IgD-negative memory B cell (primary cell): ENCODE results near the gene SLIT3. TPM values are rescaled to one million over a fixed set of nuclear protein-coding genes. Genes with fewer than 3 reads are reported as not detected.
"Not testable (repeated sequence)": the region's sequence is repeated elsewhere in the genome, so short reads cannot be mapped to it uniquely, and the experiment has no call there.

Experiments used
- H3K27ac Mint-ChIP-seq, 3 donors: one replicate each; pipeline ENCODE4 v1.8.0; 2020 to 2022; ENCODE audit warnings: mild to moderate bottlenecking in 3 of 3, mixed read lengths in 3 of 3, moderate library complexity in 1 of 3
- H3K27me3 Mint-ChIP-seq: one replicate; pipeline ENCODE4 v1.8.0; 2021; ENCODE audit warnings: mixed read lengths
- H3K36me3 Mint-ChIP-seq: one replicate; pipeline ENCODE4 v1.8.0; 2020; ENCODE audit warnings: mild to moderate bottlenecking, mixed read lengths
- H3K4me1 Mint-ChIP-seq, 3 donors: one replicate each; pipeline ENCODE4 v1.8.0; 2020 to 2022; ENCODE audit warnings: mixed read lengths in 3 of 3, mild to moderate bottlenecking in 1 of 3
- H3K4me3 Mint-ChIP-seq, 4 donors: one replicate each; pipeline ENCODE4 v1.8.0; 2020 to 2022; ENCODE audit warnings: mild to moderate bottlenecking in 4 of 4, mixed read lengths in 4 of 4, moderate library complexity in 3 of 4
- H3K9me3 Mint-ChIP-seq, 3 donors: one replicate each; pipeline ENCODE4 v1.8.0; 2020 to 2021; ENCODE audit warnings: mixed read lengths in 3 of 3, mild to moderate bottlenecking in 1 of 3
- polyA plus RNA-seq: library from polyadenylated mRNA; unstranded; fragments of 300-500 nt; fragmentation: Illumina TruSeq; gene quantifications from one replicate; pipeline ENCODE4 v1.2.3, GENCODE V29; 2021

Gene SLIT3
- polyA plus RNA-seq, 1 donor from 2014 or later, result not detected

DNA sequence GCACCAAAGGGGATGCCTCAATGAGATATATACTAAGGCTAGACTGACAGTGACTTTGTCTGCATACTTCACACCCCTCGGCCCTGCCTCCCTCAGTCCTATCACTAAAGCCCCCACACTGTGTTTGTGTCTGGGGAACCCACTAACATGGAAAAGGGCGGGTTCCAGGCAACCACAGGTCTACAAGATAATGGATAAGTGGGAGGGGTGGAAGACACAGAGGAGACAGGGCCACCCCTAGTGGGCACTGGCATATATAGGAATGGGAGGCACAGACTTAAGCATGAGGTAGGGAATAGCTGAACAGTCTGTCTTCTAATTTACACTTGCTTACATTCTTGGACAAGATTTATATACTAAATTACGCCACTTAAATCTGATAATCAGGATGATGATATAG, 74.0 kb downstream of the SLIT3 start:
- Mint-ChIP-seq H3K9me3 (peaks cover 0 to 3% (median 0%) of the 10 kb centered on the region in 3 donors), H3K4me3 (no peak overlapping the region), H3K27ac (no peak overlapping the region), H3K36me3 (no peaks in the 10 kb centered on the region), H3K4me1 (no peaks in the 10 kb centered on the region), H3K27me3 (peaks cover 2% of the 10 kb centered on the region)

- Mint-ChIP-seq H3K27me3 (peaks cover 2% of the 10 kb centered on the region), H3K27ac (no peak overlapping the region), H3K9me3 (peaks cover 0 to 3% (median 0%) of the 10 kb centered on the region in 3 donors), H3K36me3 (no peaks in the 10 kb centered on the region), H3K4me3 (no peak overlapping the region), H3K4me1 (no peaks in the 10 kb centered on the region)
Measured at GRCh38 chr5:169225830-169226356, 75.0 kb downstream of the SLIT3 start.

- Mint-ChIP-seq H3K27me3 (peaks cover 4% of the 10 kb centered on the region), H3K4me1 (no peaks in the 10 kb centered on the region), H3K9me3 (peaks cover 0 to 5% (median 0%) of the 10 kb centered on the region in 3 donors), H3K27ac (no peak overlapping the region), H3K4me3 (no peak overlapping the region), H3K36me3 (no peaks in the 10 kb centered on the region)
Measured at GRCh38 chr5:169223595-169223953, 77.4 kb downstream of the SLIT3 start.

DNA sequence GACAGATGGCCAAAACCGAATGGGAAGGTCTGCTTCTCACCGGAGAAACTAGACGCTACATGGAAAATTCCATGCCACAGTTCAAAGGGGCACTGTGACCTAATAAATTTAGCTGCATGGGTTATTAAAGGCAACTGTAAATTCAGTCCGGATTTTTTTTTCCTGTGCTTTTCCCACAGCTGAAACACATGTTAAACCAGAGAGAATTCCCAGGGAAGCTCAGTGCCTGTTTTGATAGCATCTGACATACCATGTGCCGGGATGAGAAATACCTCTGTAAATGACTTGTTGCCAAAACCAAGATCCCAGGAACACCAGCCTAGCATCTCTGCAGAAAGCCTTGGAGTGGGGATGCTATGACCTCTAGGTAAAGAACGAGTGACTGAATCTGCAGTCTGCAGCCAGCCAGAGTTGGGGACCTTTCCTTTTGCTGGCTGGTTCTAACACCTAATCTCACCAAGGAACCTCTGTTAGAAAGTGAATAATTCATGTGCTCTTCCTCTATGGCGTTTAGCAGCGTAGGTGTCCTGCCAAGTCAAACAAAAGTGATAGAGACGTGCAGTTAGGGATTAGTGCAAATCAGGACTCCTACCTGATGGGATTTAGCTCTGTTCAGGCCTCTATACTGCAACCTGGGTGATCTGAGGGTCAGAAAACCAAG, 77.9 kb downstream of the SLIT3 start:
- Mint-ChIP-seq H3K36me3 (no peaks in the 10 kb centered on the region), H3K4me3 (no peak overlapping the region), H3K4me1 (no peaks in the 10 kb centered on the region), H3K27me3 (peaks cover 4% of the 10 kb centered on the region), H3K9me3 (peaks cover 0 to 5% (median 0%) of the 10 kb centered on the region in 3 donors), H3K27ac (no peak overlapping the region)

DNA sequence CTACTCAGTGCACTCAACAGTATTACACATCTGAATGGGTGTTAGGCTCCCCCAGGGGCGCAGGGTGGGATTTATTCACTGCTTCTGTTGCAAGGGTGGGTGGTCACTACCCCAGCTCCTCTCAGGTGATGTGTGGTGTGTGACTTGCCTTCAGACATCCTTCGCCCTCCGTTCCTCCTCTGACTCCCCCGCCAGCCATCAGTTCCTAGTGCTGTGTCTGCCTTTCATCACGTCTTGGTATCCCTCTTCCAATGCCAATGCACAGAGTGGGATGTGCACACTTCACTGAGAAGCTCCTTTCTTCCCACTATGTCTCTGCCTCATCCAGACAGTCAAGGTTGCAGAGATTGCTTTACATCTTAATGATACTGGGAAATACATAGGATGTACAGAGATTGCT, 79.4 kb downstream of the SLIT3 start:
- Mint-ChIP-seq H3K4me3 (no peak overlapping the region), H3K9me3 (peaks cover 0 to 5% (median 0%) of the 10 kb centered on the region in 3 donors), H3K36me3 (no peaks in the 10 kb centered on the region), H3K27me3 (peaks cover 4% of the 10 kb centered on the region), H3K4me1 (no peaks in the 10 kb centered on the region), H3K27ac (no peak overlapping the region)

DNA sequence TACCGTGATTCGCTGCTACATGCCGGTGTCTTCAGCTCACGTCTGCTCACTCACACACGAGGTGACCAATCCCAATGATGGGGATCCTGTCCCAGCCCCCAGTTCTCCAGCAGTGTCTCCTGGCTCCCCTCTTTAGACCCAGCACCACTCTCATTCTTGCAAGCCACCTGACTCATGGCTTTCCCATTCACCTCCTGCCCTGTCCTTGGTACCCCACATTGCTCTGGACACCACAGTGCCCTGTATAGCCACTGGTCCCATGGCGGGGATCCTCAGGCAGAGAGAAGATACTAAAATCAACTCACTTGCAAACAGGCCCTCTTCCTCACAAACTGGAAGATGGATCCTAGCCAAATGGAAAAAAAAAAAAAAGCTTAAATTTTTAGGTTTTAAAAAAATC, 81.0 kb downstream of the SLIT3 start:
- H3K27ac Mint-ChIP-seq, result no peak overlapping the region
- peaks cover 3% of the 10 kb centered on the region for H3K27me3 Mint-ChIP-seq
- H3K9me3 Mint-ChIP-seq, result peaks cover 0 to 2% (median 0%) of the 10 kb centered on the region in 3 donors
- no peaks in the 10 kb centered on the region for H3K36me3 Mint-ChIP-seq
- no peak overlapping the region for H3K4me3 Mint-ChIP-seq
- no peaks in the 10 kb centered on the region for H3K4me1 Mint-ChIP-seq

GRCh38 chr5:169219351-169219750, 81.6 kb downstream of the SLIT3 start:
- Mint-ChIP-seq H3K27ac (no peak overlapping the region), H3K36me3 (no peaks in the 10 kb centered on the region), H3K9me3 (peaks cover 0 to 2% (median 0%) of the 10 kb centered on the region in 3 donors), H3K4me1 (peaks cover 0 to 1% (median 0%) of the 10 kb centered on the region in 3 donors), H3K27me3 (peaks cover 6% of the 10 kb centered on the region), H3K4me3 (no peak overlapping the region)

GRCh38 chr5:169218861-169219260, 82.1 kb downstream of the SLIT3 start:
- no peaks in the 10 kb centered on the region for H3K36me3 Mint-ChIP-seq
- H3K27ac Mint-ChIP-seq, result no peak overlapping the region
- H3K4me3 Mint-ChIP-seq, result no peak overlapping the region
- peaks cover 0 to 2% (median 0%) of the 10 kb centered on the region in 3 donors for H3K9me3 Mint-ChIP-seq
- H3K27me3 Mint-ChIP-seq, result peaks cover 6% of the 10 kb centered on the region
- peaks cover 0 to 1% (median 0%) of the 10 kb centered on the region in 3 donors for H3K4me1 Mint-ChIP-seq

DNA sequence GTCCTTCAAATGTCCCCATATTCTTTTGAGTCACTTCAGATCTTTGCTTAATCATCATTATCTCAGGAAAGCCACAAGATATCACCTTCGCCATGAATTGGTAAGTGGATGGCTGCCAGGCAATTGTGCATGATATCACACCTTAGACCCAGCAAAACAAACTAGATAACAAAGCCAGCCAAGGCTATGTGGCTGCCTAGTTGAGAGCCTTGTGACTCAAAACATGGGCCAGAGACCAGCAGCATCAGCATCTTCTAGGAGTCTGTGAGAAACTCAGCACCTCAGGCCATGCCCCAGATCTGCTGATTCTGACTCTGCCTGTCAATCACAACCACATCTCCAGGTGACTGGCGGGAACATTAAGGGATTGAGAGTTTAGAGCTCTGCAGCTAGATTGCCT, 82.8 kb downstream of the SLIT3 start:
- H3K27ac Mint-ChIP-seq, result no peak overlapping the region
- H3K4me3 Mint-ChIP-seq, result no peak overlapping the region
- H3K27me3 Mint-ChIP-seq, result peaks cover 7% of the 10 kb centered on the region
- H3K9me3 Mint-ChIP-seq, result peaks cover 0 to 2% (median 0%) of the 10 kb centered on the region in 3 donors
- H3K36me3 Mint-ChIP-seq, result no peaks in the 10 kb centered on the region
- H3K4me1 Mint-ChIP-seq, result peaks cover 0 to 1% (median 0%) of the 10 kb centered on the region in 3 donors

- no peaks in the 10 kb centered on the region for H3K36me3 Mint-ChIP-seq
- H3K4me1 Mint-ChIP-seq, result peaks cover 0 to 1% (median 0%) of the 10 kb centered on the region in 3 donors
- no peak overlapping the region for H3K27ac Mint-ChIP-seq
- peaks cover 0 to 3% (median 0%) of the 10 kb centered on the region in 3 donors for H3K9me3 Mint-ChIP-seq
- peaks cover 7% of the 10 kb centered on the region for H3K27me3 Mint-ChIP-seq
- H3K4me3 Mint-ChIP-seq, result no peak overlapping the region
Measured at GRCh38 chr5:169216866-169217265, 84.1 kb downstream of the SLIT3 start.

- Mint-ChIP-seq H3K27me3 (peaks cover 6% of the 10 kb centered on the region), H3K36me3 (no peaks in the 10 kb centered on the region), H3K4me1 (peaks cover 0 to 1% (median 0%) of the 10 kb centered on the region in 3 donors), H3K9me3 (peaks cover 2 to 7% (median 3%) of the 10 kb centered on the region in 3 donors), H3K27ac (no peak overlapping the region), H3K4me3 (no peak overlapping the region)
Measured at GRCh38 chr5:169213479-169213878, 87.5 kb downstream of the SLIT3 start.

GRCh38 chr5:169211761-169212160, 89.2 kb downstream of the SLIT3 start:
- not testable (repeated sequence) for H3K4me1 Mint-ChIP-seq, H3K4me3 Mint-ChIP-seq, H3K27ac Mint-ChIP-seq, H3K36me3 Mint-ChIP-seq, H3K27me3 Mint-ChIP-seq
- peaks cover 3 to 12% (median 5%) of the 10 kb centered on the region in 3 donors for H3K9me3 Mint-ChIP-seq

GRCh38 chr5:169204788-169205400, 96.0 kb downstream of the SLIT3 start:
- Mint-ChIP-seq H3K27me3 (no peaks in the 10 kb centered on the region), H3K4me3 (no peak overlapping the region), H3K27ac (no peak overlapping the region), H3K9me3 (peaks cover 3 to 23% (median 8%) of the 10 kb centered on the region in 3 donors), H3K4me1 (no peaks in the 10 kb centered on the region), H3K36me3 (no peaks in the 10 kb centered on the region)

DNA sequence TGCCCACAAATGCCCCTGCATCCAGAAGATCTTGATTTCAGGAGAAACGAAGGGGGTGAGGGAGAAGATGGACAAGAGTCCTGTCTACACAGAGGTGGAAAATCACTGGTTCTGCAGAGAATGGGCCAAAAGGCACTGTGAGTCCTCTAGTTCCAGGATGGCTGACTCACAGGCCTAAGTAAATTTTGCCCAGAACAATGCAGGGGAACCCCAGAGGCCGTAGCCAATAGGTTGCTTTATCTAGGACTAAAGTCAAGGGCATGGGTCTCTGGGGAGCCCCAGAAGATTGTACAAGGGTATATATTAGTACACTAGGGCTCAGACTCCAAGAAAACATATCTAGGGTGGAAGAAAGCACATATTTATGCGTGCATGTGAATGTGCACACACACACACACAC, 98.0 kb downstream of the SLIT3 start:
- Mint-ChIP-seq H3K4me3 (no peak overlapping the region), H3K36me3 (no peaks in the 10 kb centered on the region), H3K9me3 (peaks cover 3 to 14% (median 5%) of the 10 kb centered on the region in 3 donors), H3K27ac (no peak overlapping the region), H3K27me3 (no peaks in the 10 kb centered on the region), H3K4me1 (no peaks in the 10 kb centered on the region)

DNA sequence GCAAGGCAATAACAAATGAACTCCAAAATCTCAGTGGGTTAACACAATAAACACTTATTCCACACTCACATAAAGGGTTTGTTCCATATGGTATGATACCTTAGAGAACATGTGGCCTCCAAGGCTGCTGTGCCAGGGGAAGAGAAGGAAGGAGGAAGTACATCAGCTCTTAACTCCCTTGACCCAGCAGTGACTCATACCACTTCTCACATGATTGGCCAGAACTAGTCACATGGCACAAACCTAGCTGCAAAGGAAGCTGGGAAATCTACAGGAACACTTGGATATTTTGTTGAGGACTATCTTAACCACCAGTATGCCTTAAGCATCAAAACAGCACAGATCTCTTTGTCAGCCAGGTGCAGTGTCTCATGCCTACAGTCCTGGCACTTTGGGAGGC, 99.3 kb downstream of the SLIT3 start:
- Mint-ChIP-seq H3K36me3 (no peaks in the 10 kb centered on the region), H3K4me3 (no peak overlapping the region), H3K9me3 (peaks cover 3 to 11% (median 3%) of the 10 kb centered on the region in 3 donors), H3K27me3 (no peaks in the 10 kb centered on the region), H3K4me1 (no peaks in the 10 kb centered on the region), H3K27ac (no peak overlapping the region)
